GM21717 (cell line): ENCODE measurements around the gene ZDHHC18.

ENCODE experiments used
- ATAC-seq: cut with Tn5 transposase; IDR thresholded peaks from one replicate; pipeline ENCODE4 v1.9.1; 2021; ENCODE audit warnings: mild to moderate bottlenecking, moderate library complexity; ENCODE audit not compliant: unreplicated experiment

The ZDHHC18 gene

GRCh38 chr1:26897351-26897750, 70.9 kb downstream of the ZDHHC18 start:
- no peak for ATAC-seq

- peak; percentile 81 for ATAC-seq
Measured at GRCh38 chr1:26900001-26900814, 73.7 kb downstream of the ZDHHC18 start, which contains the start of gene GPATCH3. TSS of gene GPATCH3 (minus strand) at chr1:26900467. CDS start at chr1:26900442, 25 bp downstream.

- no peak for ATAC-seq
Measured at GRCh38 chr1:26900815-26901511, 74.5 kb downstream of the ZDHHC18 start.
